Gastroesophageal sphincter (tissue), 3 donors: Measurements from ENCODE around the gene RXRA.

ENCODE experiments used
- EP300 ChIP-seq: sonication (generic); formaldehyde crosslinking; IDR thresholded peaks from one replicate; pipeline ENCODE4 v1.6.1; 2017; ENCODE audit warnings: antibody characterized with exemption, mild to moderate bottlenecking
- POLR2A ChIP-seq, 2 donors: fragments of 450-650 bp; IDR thresholded peaks; one replicate each; pipeline ENCODE4 v1.6.1; 2017; ENCODE audit warnings: antibody characterized with exemption in 2 of 2, mild to moderate bottlenecking in 2 of 2, moderate library complexity in 1 of 2
- POLR2AphosphoS5 ChIP-seq: sonication (generic); formaldehyde crosslinking; IDR thresholded peaks from one replicate; pipeline ENCODE4 v1.6.1; 2017; ENCODE audit warnings: antibody characterized with exemption
- TF ChIP-seq, protein P1 (sequence below), 4 experiments: fragments of 200-600 bp in 2 of 4; fragments of 450-650 bp in 2 of 4; sonication (generic) in 1 of 4; IDR thresholded peaks; one replicate each; pipeline ENCODE4 v1.5.1; 2017 to 2019; ENCODE audit warnings: antibody characterized with exemption in 4 of 4, mild to moderate bottlenecking in 2 of 4, moderate library complexity in 2 of 4

DNA sequence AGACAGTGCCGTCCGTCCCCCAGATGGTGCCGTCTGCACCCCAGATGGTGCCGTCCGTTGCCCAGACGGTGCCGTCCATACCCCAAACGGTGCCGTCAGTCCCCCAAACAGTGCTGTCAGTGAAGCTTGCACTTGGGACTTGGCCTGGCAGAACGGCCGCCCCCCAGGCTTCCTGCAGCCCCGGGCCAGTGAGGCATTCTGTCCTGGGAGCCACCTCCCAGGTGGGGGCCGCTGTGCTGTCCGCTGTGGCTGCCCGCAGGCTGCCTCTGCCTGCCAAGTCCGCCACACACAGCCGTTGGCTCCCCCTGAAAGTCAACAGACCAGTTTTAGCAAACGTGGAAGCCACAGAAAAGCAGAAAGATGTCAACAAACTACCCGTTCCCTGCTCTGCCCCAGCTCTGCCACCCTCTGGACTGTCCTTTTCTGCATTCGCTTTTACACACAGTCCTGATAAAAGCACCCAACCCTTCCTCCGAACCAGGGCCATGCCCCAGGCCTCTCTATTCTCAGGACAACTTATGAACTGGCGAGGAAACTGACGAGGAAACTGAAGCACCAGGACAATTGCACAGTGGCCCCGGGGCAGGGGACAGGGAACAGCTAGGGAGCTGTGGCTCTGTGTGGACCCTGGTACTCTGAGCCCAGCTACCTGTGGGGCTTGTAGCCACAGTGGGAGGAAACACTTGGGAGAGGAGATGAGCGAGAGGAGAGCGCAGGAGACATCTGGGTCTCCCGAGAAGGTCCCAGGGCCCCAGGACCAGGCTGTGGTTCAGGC, 39.6 kb upstream of the RXRA start:
- TF ChIP-seq, protein P1, sequence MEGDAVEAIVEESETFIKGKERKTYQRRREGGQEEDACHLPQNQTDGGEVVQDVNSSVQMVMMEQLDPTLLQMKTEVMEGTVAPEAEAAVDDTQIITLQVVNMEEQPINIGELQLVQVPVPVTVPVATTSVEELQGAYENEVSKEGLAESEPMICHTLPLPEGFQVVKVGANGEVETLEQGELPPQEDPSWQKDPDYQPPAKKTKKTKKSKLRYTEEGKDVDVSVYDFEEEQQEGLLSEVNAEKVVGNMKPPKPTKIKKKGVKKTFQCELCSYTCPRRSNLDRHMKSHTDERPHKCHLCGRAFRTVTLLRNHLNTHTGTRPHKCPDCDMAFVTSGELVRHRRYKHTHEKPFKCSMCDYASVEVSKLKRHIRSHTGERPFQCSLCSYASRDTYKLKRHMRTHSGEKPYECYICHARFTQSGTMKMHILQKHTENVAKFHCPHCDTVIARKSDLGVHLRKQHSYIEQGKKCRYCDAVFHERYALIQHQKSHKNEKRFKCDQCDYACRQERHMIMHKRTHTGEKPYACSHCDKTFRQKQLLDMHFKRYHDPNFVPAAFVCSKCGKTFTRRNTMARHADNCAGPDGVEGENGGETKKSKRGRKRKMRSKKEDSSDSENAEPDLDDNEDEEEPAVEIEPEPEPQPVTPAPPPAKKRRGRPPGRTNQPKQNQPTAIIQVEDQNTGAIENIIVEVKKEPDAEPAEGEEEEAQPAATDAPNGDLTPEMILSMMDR (IDR thresholded peaks at IDR 0.05): no peak
- TF ChIP-seq POLR2A (IDR thresholded peaks at IDR 0.05): no peak
- TF ChIP-seq POLR2AphosphoS5: no peak
- TF ChIP-seq EP300: no peak
